H1 (cell line): ENCODE results near the gene CDR2L. TPM values are rescaled to one million over a fixed set of nuclear protein-coding genes. Genes with fewer than 3 reads are reported as not detected.

Experiments used
- BCL11A ChIP-seq, 2 experiments: IDR thresholded peaks; one replicate each; pipeline ENCODE4 v1.6.1; 2011; ENCODE audit warnings: low read depth in 2 of 2, low read length in 2 of 2, mild to moderate bottlenecking in 2 of 2
- RAD21 ChIP-seq, 2 experiments: IDR thresholded peaks in 1 of 2; conservative IDR thresholded peaks in 1 of 2; 2 replicates each; pipeline ENCODE4 v1.6.1; 2011; ENCODE audit warnings: low read depth in 2 of 2, low read length in 2 of 2, improper control_type of control experiment in 1 of 2, inconsistent platforms in 1 of 2, mild to moderate bottlenecking in 1 of 2, moderate library complexity in 1 of 2
- polyA plus RNA-seq, 7 experiments: library from polyadenylated mRNA; depleted of rRNA in 3 of 7; stranded (reverse) in 5 of 7; unstranded in 2 of 7; fragments of >200 nt in 5 of 7; fragments of 200-250 nt in 2 of 7; gene quantifications; 1 replicate in 5 of 7; 2 replicates in 1 of 7; 4 replicates in 1 of 7; pipeline versions ENCODE4 v1.2.1 to v1.2.3, GENCODE V29; 2011 to 2013; ENCODE audit warnings: missing spikeins in 2 of 7, mixed read lengths in 2 of 7
- total RNA-seq: library from RNA; stranded (reverse); fragmentation: NEBNext Ultra II Directional; extraction: Animal tissue kit (Norgen Biotek cat#: 25700); gene quantifications from 2 replicates; pipeline ENCODE4 v1.2.1, GENCODE V29; 2021

The CDR2L gene
- total and polyA plus RNA-seq, 2 of the 8 experiments (the other 6 are each of a cell fraction or from before 2014, with no cell fraction given) = 20.4 to 38.1 TPM

GRCh38 chr17:74977802-74978201 is 9.6 kb upstream of the CDR2L start (continued):
- no peak for TF ChIP-seq BCL11A (IDR thresholded peaks at IDR 0.05; ENCODE audit: low read depth in 2 of 2, low read length in 2 of 2)
- no peak for TF ChIP-seq RAD21 (IDR thresholded peaks at IDR 0.05 in 1 of 2, conservative IDR thresholded peaks at IDR 0.05 in 1 of 2; ENCODE audit: low read depth in 2 of 2, low read length in 2 of 2)
